SHP77 (cell line): ENCODE measurements around the gene CENPP.

Source experiments
- DNase-seq, 2 experiments: peaks; one replicate each; lab custom pipeline; 2025; lab: John Stamatoyannopoulos, UW

Gene CENPP

GRCh38 chr9:92640398-92641091 lies 314.8 kb downstream of the CENPP start:
- DNase-seq: no peak

- no peak for DNase-seq
These were observed 315.5 kb downstream of the CENPP start for GRCh38 chr9:92641092-92641809.

- DNase-seq: no peak
These were observed 316.3 kb downstream of the CENPP start for GRCh38 chr9:92642041-92642451.

- DNase-seq: no peak
These were observed 316.8 kb downstream of the CENPP start for GRCh38 chr9:92642564-92642963.

GRCh38 chr9:92644278-92644677 lies 318.5 kb downstream of the CENPP start:
- no peak for DNase-seq

- no peak for DNase-seq
These were observed 319.3 kb downstream of the CENPP start for GRCh38 chr9:92645041-92645440.

- DNase-seq: no peak
These were observed 322.1 kb downstream of the CENPP start for GRCh38 chr9:92647671-92648473.

- no peak for DNase-seq
These were observed 322.8 kb downstream of the CENPP start for GRCh38 chr9:92648474-92648971.

GRCh38 chr9:92649007-92649406 lies 323.3 kb downstream of the CENPP start:
- no peak for DNase-seq

GRCh38 chr9:92650296-92650695 lies 324.5 kb downstream of the CENPP start:
- DNase-seq: no peak

- DNase-seq: no peak
These were observed 325.3 kb downstream of the CENPP start for GRCh38 chr9:92650839-92651621.

GRCh38 chr9:92652461-92652860 lies 326.7 kb downstream of the CENPP start:
- DNase-seq: no peak

- DNase-seq: no peak
These were observed 328.9 kb downstream of the CENPP start for GRCh38 chr9:92654481-92655301.

GRCh38 chr9:92655366-92655765 lies 329.6 kb downstream of the CENPP start:
- DNase-seq: no peak

- DNase-seq: no peak
These were observed 330.3 kb downstream of the CENPP start for GRCh38 chr9:92655896-92656536.

- no peak for DNase-seq
These were observed 330.8 kb downstream of the CENPP start for GRCh38 chr9:92656537-92656925.

- peak in 1 of 2 experiments; percentile 7 for DNase-seq
These were observed 331.7 kb downstream of the CENPP start for GRCh38 chr9:92657296-92658094.

- no peak for DNase-seq
These were observed 332.4 kb downstream of the CENPP start for GRCh38 chr9:92658176-92658575.

- no peak for DNase-seq
These were observed 332.9 kb downstream of the CENPP start for GRCh38 chr9:92658611-92659010.

GRCh38 chr9:92659601-92660000 lies 333.8 kb downstream of the CENPP start:
- no peak for DNase-seq
